Right hindlimb (tissue), 1 donor: ENCODE measurements around the gene CLRN3.

Experiments
- DNase-seq: peaks from one replicate; pipeline ENCODE4 v3.0.0-alpha.2; 2018

The CLRN3 gene

GRCh38 chr10:127918572-127918971 is 25.8 kb upstream of the CLRN3 start:
- no peak for DNase-seq

- DNase-seq: no peak
Observed at GRCh38 chr10:127916826-127917225, 24.1 kb upstream of the CLRN3 start.

- DNase-seq: no peak
Observed at GRCh38 chr10:127915324-127915723, 22.6 kb upstream of the CLRN3 start.

- no peak for DNase-seq
Observed at GRCh38 chr10:127913368-127913759, 20.6 kb upstream of the CLRN3 start.

DNA sequence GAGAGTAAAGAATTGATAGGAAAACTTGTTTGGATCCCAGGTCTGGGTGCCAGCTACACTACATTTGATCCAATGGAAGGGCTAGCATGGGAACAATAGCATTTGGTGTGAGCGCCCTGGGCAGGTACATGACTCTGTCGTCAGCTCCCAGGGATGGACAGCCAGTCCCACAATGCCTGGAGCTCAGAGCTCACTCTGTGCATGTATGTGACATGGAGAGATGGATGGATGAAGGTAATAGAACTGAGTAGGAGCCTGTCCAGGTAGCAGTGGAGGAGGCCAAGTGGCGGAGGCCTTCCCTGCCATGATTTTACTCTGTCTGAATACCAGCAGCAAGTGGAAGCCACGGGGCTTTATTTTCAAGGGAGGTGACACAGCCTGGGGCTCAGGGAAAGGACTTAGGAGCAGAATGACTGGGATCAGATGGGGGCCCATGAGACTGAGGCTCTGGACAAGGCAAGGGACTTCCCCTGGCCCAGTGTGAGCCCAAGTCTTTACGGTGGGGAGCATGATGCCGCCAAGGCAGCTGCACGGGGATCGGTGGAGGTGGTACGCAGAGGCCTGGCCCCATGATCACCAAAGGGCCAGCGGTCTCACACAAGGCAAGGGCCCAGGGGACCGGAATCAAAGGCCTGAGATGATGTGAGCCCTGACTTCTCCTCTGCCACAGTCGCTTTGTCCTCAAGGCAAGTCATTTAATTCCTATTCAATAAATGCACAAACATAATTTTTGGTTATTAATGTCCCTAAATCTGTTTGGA is 20.0 kb upstream of the CLRN3 start:
- no peak for DNase-seq

DNA sequence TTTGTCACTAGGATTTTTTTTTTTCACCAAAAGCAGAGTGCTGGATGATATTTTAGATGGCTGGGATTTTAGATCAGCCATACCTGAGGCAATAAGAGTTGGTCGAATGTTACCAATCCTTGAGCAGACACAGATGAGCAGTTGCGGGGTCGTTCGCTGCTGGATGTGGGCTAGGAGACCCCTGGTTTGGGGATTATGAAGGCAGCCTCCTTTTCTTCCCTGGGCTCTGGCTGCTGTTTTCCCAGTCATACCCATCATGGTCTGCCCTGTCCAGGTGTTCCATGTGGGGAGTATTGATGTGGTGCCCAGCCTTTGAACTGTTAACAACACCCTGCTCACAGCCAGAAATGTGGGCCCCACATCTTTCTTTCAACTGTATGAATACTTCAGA is 19.1 kb upstream of the CLRN3 start:
- DNase-seq: no peak

GRCh38 chr10:127911218-127911866 is 18.6 kb upstream of the CLRN3 start:
- DNase-seq: peak; percentile 51

- no peak for DNase-seq
Observed at GRCh38 chr10:127910464-127910770, 17.7 kb upstream of the CLRN3 start.

GRCh38 chr10:127909716-127910463 is 17.1 kb upstream of the CLRN3 start:
- DNase-seq: no peak

DNA sequence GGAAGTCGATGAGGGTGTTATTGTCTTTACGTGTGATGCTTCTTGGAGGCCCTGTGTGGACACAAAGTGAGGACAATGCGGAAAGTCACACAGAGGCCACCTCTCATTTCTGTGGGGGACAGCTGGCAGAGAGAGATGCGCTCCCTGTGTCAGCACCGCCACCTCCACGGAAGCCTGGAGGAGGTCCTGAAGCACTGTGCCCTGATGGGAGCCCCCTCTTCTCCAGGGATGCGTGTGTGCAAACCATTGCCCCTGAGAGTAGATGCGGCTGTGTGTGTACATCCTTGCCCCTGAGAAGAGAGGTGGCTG is 16.2 kb upstream of the CLRN3 start:
- no peak for DNase-seq

DNA sequence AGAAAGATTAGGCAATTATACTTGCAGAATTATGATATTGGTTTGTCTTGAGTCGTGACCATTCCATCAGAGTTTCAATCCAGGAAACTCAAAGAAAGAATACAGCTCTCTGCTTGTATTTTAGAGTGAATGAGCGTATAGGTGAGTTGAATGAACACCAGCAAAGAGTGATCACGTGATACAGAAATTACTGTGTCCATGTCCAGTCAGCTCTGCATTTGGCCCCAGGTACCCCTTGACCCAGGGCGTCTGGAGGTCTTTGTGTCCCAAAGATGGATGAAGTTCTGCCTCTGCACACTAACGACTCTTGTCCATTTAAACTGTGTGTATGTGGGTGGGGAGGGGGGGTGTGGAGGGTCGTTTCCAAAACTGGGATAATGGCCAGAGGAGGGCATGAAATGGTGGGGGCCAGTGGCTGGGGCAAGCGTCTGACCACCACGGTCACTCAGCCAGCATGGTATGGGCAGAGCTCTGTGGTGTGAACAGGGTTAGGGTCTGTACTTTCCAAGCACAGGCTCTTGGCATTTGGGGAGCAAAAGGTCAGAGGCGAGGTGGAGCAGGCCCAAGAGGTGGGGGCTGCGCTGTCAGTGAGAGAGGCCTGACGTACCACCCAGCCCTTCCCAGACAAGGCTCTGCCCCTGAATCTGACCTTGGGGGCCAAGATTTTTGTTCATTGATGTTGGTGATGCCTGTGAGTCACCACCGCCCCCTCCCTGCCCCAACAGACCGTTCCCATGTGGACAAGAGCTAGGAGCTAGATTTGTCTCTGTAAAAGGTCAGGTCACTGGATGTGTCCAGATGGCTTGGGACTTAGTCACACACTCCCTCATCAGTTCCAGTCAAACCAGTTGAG is 15.6 kb upstream of the CLRN3 start:
- no peak for DNase-seq

DNA sequence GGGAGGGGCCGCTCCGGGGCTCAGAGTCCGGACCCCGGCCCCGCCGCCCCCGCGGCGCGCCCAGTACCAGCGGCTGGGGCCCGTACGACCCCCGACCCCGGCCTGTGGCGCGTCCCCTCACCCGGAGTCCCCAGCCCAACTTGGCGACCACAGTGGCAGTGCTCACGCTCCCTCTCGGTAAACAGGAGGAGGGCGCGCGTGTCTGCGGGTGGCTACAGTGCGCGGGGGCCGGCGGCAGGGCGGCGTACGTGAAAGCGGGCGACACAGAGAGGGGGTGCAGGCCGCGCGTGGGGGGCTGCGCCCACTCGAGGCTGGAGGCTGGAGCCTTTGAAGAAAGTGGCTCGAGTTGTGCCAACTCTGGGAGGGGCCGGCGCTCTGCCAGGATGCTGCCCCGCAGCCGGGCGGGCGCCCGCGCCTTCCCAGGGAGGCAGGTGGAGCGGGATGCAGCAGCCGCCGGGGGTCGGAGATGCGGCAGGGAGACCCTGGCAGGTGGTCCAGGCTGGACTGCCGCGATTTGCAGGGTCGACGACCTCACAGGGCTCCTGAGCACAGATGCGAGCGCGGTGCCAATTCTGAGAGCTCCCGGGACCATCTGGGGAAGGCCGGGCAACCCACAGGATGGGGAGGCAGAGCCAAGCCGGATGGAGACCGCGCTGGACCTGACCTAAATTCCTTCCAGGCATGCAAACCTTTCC is 14.8 kb upstream of the CLRN3 start:
- DNase-seq: peak; percentile 45

- DNase-seq: peak; percentile 74
Observed at GRCh38 chr10:127906548-127907377, 14.0 kb upstream of the CLRN3 start, which contains the start of gene PTPRE. Gene PTPRE (plus strand): TSS chr10:127907103. CDS start chr10:128040882, 133,779 bp downstream.

GRCh38 chr10:127905848-127906261 is 13.1 kb upstream of the CLRN3 start:
- no peak for DNase-seq

DNA sequence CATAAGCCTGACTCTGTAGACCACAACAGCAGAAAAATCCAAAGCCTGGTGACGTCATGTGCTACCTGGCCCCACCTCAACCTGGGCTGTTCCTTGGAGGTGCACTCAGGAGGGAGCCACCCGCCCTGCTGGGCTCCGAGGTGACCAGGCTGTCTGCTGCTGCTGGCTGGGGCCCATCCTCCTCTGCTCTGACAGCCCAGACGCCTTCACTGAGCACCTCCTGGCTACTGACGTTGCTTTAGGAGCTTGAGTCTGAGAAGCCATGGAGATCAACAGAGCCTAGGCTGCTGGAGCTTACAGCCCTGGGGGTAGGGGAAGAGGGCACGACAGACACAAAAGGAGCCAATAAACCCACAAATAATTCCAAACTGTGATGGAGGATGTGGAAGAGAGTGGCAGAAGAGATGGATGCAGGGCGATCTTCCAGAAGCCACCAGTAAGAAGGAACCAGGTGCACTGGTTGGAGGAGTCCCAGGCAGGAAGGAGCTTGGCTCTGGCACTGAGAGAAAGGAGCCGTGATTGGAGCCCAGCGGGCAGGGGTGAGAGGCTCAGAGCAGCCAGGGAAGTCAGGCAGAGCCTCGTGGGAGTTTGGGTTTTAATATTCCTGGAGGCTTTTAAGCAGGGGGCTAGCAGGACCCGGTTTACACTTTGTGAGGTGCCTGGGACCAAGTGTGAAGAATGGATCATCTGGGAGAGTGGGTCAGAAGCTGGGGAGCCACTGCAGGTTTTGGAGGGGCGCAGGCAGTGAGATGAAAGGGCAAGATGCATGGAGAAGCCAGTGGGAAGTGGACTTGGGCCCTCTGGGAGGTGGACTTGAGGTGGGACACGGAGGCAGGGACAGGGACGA is 12.5 kb upstream of the CLRN3 start:
- no peak for DNase-seq

DNA sequence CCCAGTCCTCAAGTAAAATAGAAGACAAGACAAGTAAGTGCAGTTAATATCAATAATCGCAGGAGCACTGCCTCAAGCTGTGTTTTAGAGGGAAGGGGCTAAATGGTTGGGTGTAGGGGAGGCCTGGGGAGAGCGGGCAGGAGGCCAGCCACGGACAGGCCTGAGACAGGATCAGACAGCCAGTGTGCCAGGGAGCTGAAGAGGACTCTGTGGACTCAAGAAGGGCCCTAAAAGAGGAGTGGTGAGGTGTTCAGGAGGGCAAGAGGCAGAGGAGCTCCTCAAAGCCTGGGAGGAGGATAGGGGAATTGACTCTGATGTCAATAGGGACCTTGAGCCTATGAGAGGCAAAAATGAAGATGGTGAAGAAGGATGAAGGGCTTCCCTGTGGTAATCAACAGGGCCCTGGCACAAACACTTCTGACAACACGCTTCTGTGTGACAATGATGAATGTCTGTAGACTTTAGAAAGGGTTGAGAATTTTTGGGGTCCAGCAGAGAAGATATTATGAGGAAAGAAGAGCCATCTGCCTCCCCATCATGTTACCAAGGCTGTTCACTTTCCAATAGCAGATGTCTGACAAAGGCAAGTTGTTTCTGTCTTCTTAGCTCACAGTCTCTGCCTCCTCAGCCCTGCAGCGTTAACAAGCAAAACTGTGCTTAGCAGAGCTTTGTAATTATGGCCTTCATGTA is 11.7 kb upstream of the CLRN3 start:
- DNase-seq: no peak

DNA sequence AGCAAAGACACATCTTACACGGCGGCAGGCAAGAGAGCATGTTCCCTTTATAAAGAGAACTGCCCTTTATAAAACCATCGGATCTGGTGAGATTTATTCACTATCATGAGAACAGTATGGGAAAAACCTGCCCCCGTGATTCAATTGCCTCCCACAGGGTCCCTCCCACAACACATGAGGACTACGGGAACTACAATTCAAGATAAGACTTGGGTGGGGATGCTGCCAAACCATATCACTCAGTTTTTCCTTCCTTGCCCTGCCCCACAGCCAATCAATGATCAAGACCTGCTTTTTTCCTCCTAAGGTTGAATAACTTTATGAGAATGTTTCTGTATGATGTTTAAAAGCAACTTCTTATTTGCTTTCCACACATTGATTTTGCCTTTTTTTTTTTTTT is 11.0 kb upstream of the CLRN3 start:
- DNase-seq: no peak

GRCh38 chr10:127899766-127900387 is 7.1 kb upstream of the CLRN3 start:
- DNase-seq: no peak

DNA sequence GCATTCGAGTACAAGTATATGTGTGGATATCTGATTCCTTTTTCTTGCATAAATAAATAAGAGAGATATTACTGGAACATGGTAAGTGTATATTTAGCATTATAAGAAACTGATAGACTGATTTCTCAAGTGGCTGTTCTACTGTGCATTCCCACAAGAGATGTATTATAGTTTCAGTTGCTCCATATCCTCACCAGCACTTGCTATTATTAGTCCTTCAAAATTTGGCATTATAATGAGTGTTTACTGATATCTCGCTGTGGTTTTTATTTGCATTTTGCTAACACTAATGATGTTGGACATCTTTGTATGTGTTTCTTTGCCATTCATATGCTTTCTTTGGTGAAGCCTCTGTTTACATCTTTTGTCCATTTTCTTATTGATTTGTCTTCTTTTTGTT is 4.4 kb upstream of the CLRN3 start:
- DNase-seq: no peak

- no peak for DNase-seq
Observed at GRCh38 chr10:127896590-127896989, 3.8 kb upstream of the CLRN3 start.
